ENCODE data around the gene PLEKHG3.

Gene PLEKHG3

GRCh38 chr14:64725879-64726584 lies 21.8 kb downstream of the PLEKHG3 start:
- DNase-seq = no peak

GRCh38 chr14:64726585-64726890 lies 22.3 kb downstream of the PLEKHG3 start:
- no peak for DNase-seq

GRCh38 chr14:64727551-64728071 lies 23.4 kb downstream of the PLEKHG3 start:
- DNase-seq = peak in 1 of 56 donors; percentile 16

GRCh38 chr14:64728106-64728505 lies 23.9 kb downstream of the PLEKHG3 start:
- DNase-seq = no peak

GRCh38 chr14:64728856-64729255 lies 24.6 kb downstream of the PLEKHG3 start:
- no peak for DNase-seq

- DNase-seq = no peak
These were observed 25.3 kb downstream of the PLEKHG3 start for GRCh38 chr14:64729386-64730060.

GRCh38 chr14:64730061-64730440 lies 25.8 kb downstream of the PLEKHG3 start:
- no peak for DNase-seq

GRCh38 chr14:64730681-64731080 lies 26.5 kb downstream of the PLEKHG3 start:
- no peak for DNase-seq

- no peak for DNase-seq
These were observed 26.9 kb downstream of the PLEKHG3 start for GRCh38 chr14:64731141-64731581.

GRCh38 chr14:64732066-64732465 lies 27.8 kb downstream of the PLEKHG3 start:
- DNase-seq = no peak

GRCh38 chr14:64732536-64733120 lies 28.4 kb downstream of the PLEKHG3 start:
- DNase-seq = no peak

GRCh38 chr14:64733321-64733720 lies 29.1 kb downstream of the PLEKHG3 start:
- no peak for DNase-seq

- DNase-seq = no peak
These were observed 29.7 kb downstream of the PLEKHG3 start for GRCh38 chr14:64733899-64734298.

GRCh38 chr14:64734990-64735389 lies 30.8 kb downstream of the PLEKHG3 start:
- no peak for DNase-seq

GRCh38 chr14:64736271-64737169 lies 32.3 kb downstream of the PLEKHG3 start:
- DNase-seq = no peak

GRCh38 chr14:64737391-64738280 lies 33.4 kb downstream of the PLEKHG3 start:
- DNase-seq = peak in 24 of 56 donors; percentile 20 to 70 (median 40)

GRCh38 chr14:64738281-64738804 lies 34.1 kb downstream of the PLEKHG3 start:
- no peak for DNase-seq

- DNase-seq = no peak
These were observed 37.0 kb downstream of the PLEKHG3 start for GRCh38 chr14:64741200-64741599.

- no peak for DNase-seq
These were observed 37.7 kb downstream of the PLEKHG3 start for GRCh38 chr14:64741961-64742360.

- no peak for DNase-seq
These were observed 38.8 kb downstream of the PLEKHG3 start for GRCh38 chr14:64743061-64743460.
